Measurements from ENCODE around the gene FUZ. TPM values are rescaled to one million over a fixed set of nuclear protein-coding genes. Genes with fewer than 3 reads are reported as not detected.

Gene FUZ
- polyA plus RNA-seq, 1 donor from 2014 or later: 35.4 TPM

DNA sequence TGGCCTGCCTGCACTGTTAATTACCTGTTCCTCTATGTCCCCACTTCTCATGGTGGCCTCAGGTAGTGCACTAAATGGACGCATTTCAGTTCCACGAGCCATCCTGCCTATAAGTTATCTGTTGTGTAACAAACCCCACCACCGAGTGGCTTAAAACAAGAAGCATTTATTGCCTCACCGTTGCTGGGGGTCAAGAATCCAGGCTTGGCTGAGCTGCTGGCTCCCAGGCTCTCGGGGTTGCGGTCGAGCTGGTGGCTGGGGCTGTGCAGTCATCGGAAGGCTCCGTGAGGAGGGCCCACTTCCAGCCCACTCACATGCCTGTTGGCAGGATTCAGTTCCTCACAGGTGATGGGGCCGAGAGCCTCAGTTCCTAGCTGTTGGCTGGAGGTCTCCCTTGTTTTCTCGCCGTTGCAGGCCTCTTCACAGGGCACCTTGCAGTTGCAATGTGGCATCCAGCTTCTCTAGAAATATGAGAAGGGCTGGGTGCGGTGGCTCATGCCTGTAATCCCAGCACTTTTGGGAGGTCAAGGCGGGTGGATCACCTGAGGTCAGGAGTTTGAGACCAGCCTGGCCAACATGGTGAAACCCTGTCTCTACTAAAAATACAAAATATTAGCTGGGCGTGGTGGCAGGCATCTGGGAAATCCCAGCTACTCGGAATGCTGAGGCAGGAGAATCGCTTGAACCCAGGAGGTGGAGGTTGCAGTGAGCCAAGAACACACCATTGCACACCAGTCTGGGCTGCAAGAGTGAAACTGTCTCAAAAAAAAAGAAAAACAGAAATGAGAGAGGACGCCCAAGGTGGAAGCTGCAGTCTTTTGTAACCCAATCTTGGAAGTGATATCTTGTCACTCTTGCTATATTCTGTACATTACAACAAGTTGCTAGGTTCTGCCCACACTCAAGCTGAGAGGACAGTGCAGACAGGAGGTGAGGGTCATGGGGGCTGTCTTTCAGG, 31.3 kb upstream of the FUZ start:
- H2AFZ ChIP-seq (ENCODE audit: low read depth, low read length): no peak overlapping the region
- H3K27ac ChIP-seq (ENCODE audit: low read length): no peak overlapping the region
- no peak overlapping the region for H3K4me2 ChIP-seq (ENCODE audit: low read length)
- H3K9me3 ChIP-seq (ENCODE audit: low read length): no peaks in the 10 kb centered on the region
- H3F3A ChIP-seq (ENCODE audit: insufficient read depth, low read length, poor library complexity, severe bottlenecking): no peaks in the 10 kb centered on the region
- no peaks in the 10 kb centered on the region for H4K20me1 ChIP-seq (ENCODE audit: insufficient read depth)
- no peak overlapping the region for H3K9ac ChIP-seq (ENCODE audit: low read length)
- TF ChIP-seq MXI1 (conservative IDR thresholded peaks at IDR 0.05; ENCODE audit: poor library complexity, severe bottlenecking) (no peak), RAD21 (conservative IDR thresholded peaks at IDR 0.05) (no peak), POLR2AphosphoS5 (IDR thresholded peaks at IDR 0.05) (no peak), SMC3 (conservative IDR thresholded peaks at IDR 0.05; ENCODE audit: poor library complexity) (no peak), TAF1 (IDR thresholded peaks at IDR 0.05; ENCODE audit: low read depth) (no peak), EZH2 (IDR thresholded peaks at IDR 0.05; ENCODE audit: borderline replicate concordance, insufficient read depth, low read length, poor library complexity, severe bottlenecking) (no peak), EP300 (conservative IDR thresholded peaks at IDR 0.05; ENCODE audit: poor library complexity, severe bottlenecking) (no peak)
- TF ChIP-seq, protein P1, sequence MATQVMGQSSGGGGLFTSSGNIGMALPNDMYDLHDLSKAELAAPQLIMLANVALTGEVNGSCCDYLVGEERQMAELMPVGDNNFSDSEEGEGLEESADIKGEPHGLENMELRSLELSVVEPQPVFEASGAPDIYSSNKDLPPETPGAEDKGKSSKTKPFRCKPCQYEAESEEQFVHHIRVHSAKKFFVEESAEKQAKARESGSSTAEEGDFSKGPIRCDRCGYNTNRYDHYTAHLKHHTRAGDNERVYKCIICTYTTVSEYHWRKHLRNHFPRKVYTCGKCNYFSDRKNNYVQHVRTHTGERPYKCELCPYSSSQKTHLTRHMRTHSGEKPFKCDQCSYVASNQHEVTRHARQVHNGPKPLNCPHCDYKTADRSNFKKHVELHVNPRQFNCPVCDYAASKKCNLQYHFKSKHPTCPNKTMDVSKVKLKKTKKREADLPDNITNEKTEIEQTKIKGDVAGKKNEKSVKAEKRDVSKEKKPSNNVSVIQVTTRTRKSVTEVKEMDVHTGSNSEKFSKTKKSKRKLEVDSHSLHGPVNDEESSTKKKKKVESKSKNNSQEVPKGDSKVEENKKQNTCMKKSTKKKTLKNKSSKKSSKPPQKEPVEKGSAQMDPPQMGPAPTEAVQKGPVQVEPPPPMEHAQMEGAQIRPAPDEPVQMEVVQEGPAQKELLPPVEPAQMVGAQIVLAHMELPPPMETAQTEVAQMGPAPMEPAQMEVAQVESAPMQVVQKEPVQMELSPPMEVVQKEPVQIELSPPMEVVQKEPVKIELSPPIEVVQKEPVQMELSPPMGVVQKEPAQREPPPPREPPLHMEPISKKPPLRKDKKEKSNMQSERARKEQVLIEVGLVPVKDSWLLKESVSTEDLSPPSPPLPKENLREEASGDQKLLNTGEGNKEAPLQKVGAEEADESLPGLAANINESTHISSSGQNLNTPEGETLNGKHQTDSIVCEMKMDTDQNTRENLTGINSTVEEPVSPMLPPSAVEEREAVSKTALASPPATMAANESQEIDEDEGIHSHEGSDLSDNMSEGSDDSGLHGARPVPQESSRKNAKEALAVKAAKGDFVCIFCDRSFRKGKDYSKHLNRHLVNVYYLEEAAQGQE (IDR thresholded peaks at IDR 0.05; ENCODE audit: borderline replicate concordance): no peak
- TF ChIP-seq, protein P2, sequence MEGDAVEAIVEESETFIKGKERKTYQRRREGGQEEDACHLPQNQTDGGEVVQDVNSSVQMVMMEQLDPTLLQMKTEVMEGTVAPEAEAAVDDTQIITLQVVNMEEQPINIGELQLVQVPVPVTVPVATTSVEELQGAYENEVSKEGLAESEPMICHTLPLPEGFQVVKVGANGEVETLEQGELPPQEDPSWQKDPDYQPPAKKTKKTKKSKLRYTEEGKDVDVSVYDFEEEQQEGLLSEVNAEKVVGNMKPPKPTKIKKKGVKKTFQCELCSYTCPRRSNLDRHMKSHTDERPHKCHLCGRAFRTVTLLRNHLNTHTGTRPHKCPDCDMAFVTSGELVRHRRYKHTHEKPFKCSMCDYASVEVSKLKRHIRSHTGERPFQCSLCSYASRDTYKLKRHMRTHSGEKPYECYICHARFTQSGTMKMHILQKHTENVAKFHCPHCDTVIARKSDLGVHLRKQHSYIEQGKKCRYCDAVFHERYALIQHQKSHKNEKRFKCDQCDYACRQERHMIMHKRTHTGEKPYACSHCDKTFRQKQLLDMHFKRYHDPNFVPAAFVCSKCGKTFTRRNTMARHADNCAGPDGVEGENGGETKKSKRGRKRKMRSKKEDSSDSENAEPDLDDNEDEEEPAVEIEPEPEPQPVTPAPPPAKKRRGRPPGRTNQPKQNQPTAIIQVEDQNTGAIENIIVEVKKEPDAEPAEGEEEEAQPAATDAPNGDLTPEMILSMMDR (IDR thresholded peaks at IDR 0.05; ENCODE audit: poor library complexity, severe bottlenecking): no peak
- H3K79me2 ChIP-seq (replicated peaks; ENCODE audit: insufficient read depth, low read length): no peaks in the 10 kb centered on the region
- no peak overlapping the region for H3K4me3 ChIP-seq (ENCODE audit: low read length)
- H3K36me3 ChIP-seq (ENCODE audit: insufficient read depth, low read length): peaks cover 10% of the 10 kb centered on the region
- H3K9me2 ChIP-seq (ENCODE audit: insufficient read depth, low read length): no peaks in the 10 kb centered on the region
- no peaks in the 10 kb centered on the region for H3K27me3 ChIP-seq (ENCODE audit: insufficient read depth, low read depth, low read length)

DNA sequence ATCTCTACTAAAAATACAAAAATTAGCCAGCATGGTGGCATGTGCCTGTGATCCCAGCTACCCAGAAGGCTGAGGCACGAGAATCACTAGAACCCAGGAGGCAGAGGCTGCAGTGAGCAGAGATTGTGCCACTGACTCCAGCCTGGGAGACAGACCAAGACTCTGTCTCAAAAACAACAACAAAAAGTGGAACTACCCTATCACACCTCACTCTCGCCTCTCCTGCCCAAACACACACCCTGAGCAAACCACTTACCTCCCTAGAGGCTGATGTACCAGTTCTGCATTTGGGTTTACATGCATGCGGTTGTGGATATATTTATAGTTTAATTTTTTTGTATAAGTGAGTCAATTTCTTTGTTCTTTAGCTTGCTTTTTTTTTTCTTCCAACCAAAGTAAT, 30.2 kb upstream of the FUZ start:
- TF ChIP-seq TAF1 (IDR thresholded peaks at IDR 0.05; ENCODE audit: low read depth) (no peak), EZH2 (IDR thresholded peaks at IDR 0.05; ENCODE audit: borderline replicate concordance, insufficient read depth, low read length, poor library complexity, severe bottlenecking) (no peak), EP300 (conservative IDR thresholded peaks at IDR 0.05; ENCODE audit: poor library complexity, severe bottlenecking) (no peak), MXI1 (conservative IDR thresholded peaks at IDR 0.05; ENCODE audit: poor library complexity, severe bottlenecking) (no peak)
- TF ChIP-seq, protein P2 (IDR thresholded peaks at IDR 0.05; ENCODE audit: poor library complexity, severe bottlenecking): no peak
- Histone ChIP-seq H3F3A (ENCODE audit: insufficient read depth, low read length, poor library complexity, severe bottlenecking) (no peaks in the 10 kb centered on the region), H4K20me1 (ENCODE audit: insufficient read depth) (no peaks in the 10 kb centered on the region), H3K27me3 (ENCODE audit: insufficient read depth, low read depth, low read length) (no peaks in the 10 kb centered on the region), H3K4me3 (ENCODE audit: low read length) (no peak overlapping the region), H3K36me3 (ENCODE audit: insufficient read depth, low read length) (peaks cover 5% of the 10 kb centered on the region), H3K9me3 (ENCODE audit: low read length) (no peaks in the 10 kb centered on the region), H3K27ac (ENCODE audit: low read length) (no peak overlapping the region), H3K9ac (ENCODE audit: low read length) (no peak overlapping the region), H3K79me2 (replicated peaks; ENCODE audit: insufficient read depth, low read length) (no peaks in the 10 kb centered on the region), H3K4me2 (ENCODE audit: low read length) (no peak overlapping the region), H3K9me2 (ENCODE audit: insufficient read depth, low read length) (no peaks in the 10 kb centered on the region), H2AFZ (ENCODE audit: low read depth, low read length) (no peak overlapping the region)

Data from neural cell (in vitro differentiated cells).